Activated B cell treated with CpG ODN at 0.5 μM for 24 hours (primary cell): ENCODE measurements around the gene EPHA10. TPM values are rescaled to one million over a fixed set of nuclear protein-coding genes. Genes with fewer than 3 reads are reported as not detected.
A peak's percentile ranks its signal among the peaks of the same experiment; 100 is the strongest.
"Not testable (repeated sequence)": the region's sequence is repeated elsewhere in the genome, so short reads cannot be mapped to it uniquely, and the experiment has no call there.

ENCODE experiments used
- ATAC-seq: fragments of 200-7000 bp; cut with Tn5 transposase; one replicate; pipeline ENCODE4 v1.10.0; 2021; ENCODE audit warnings: low read depth, mild to moderate bottlenecking, moderate library complexity
- CTCF ChIA-PET: fragments of 350-600 bp; sonication (Branson Sonifier 250); formaldehyde crosslinking; loops from one replicate; lab custom pipeline; 2021; ENCODE audit warnings: antibody characterized with exemption; lab: Charles Lee
- POLR2A ChIA-PET: fragments of 350-600 bp; sonication (Branson Sonifier 250); formaldehyde crosslinking; loops from one replicate; lab custom pipeline; 2021; ENCODE audit warnings: antibody characterized with exemption; lab: Charles Lee
- DNase-seq: peaks from one replicate; pipeline ENCODE4 v3.0.0; 2022
- H3K27ac Mint-ChIP-seq: one replicate; pipeline ENCODE4 v1.8.0; 2020; ENCODE audit warnings: mixed read lengths
- H3K27me3 Mint-ChIP-seq: one replicate; pipeline ENCODE4 v1.8.0; 2021; ENCODE audit warnings: mixed read lengths
- H3K36me3 Mint-ChIP-seq: one replicate; pipeline ENCODE4 v1.8.0; 2021; ENCODE audit warnings: low read depth, mixed read lengths
- H3K4me1 Mint-ChIP-seq: one replicate; pipeline ENCODE4 v1.8.0; 2021; ENCODE audit warnings: mixed read lengths
- H3K4me3 Mint-ChIP-seq: one replicate; pipeline ENCODE4 v1.8.0; 2020; ENCODE audit warnings: mild to moderate bottlenecking, mixed read lengths
- H3K9me3 Mint-ChIP-seq: one replicate; pipeline ENCODE4 v1.8.0; 2020; ENCODE audit warnings: mixed read lengths
- CTCF ChIP-seq: fragments of 200-600 bp; IDR thresholded peaks from one replicate; pipeline ENCODE4 v1.8.0; 2022; ENCODE audit warnings: antibody characterized with exemption, mild to moderate bottlenecking
- intact Hi-C: fragments of 100-400 bp; cut with micrococcal nuclease; formaldehyde crosslinking; loops from one replicate; pipeline ENCODE4 v1.15.1; 2024
- total RNA-seq: library from RNA; stranded (reverse); gene quantifications from 2 replicates; pipeline ENCODE4 v1.2.3, GENCODE V29; 2022

EPHA10 gene
- total RNA-seq, 1 donor from 2014 or later: 0.27 TPM

GRCh38 chr1:37691497-37692077 lies 73.3 kb downstream of the EPHA10 start:
- H3K4me3 Mint-ChIP-seq: peak overlapping the region; percentile 93
- CTCF ChIA-PET: interaction anchor here (2.5 kb wide), 1 partner anchor 168 kb away, joined by 7 read pairs; no protein-coding TSS in a partner anchor
- peaks cover 17% of the 10 kb centered on the region for H3K36me3 Mint-ChIP-seq
- ATAC-seq: no peak
- peak overlapping the region; percentile 91 for H3K27ac Mint-ChIP-seq
- intact Hi-C loops: loop anchor here (1.0 to 5.0 kb wide), 15 partner anchors 96 to 1305 kb away; partner anchors contain the start of genes GNL2, INPP5B, MANEAL and MEAF6
- no peaks in the 10 kb centered on the region for H3K27me3 Mint-ChIP-seq
- no peak for TF ChIP-seq CTCF
- no peaks in the 10 kb centered on the region for H3K9me3 Mint-ChIP-seq
- no peak for DNase-seq
- peaks cover 47% of the 10 kb centered on the region for H3K4me1 Mint-ChIP-seq
- POLR2A ChIA-PET: interaction anchor here (0.6 to 3.6 kb wide), 9 partner anchors 9 to 322 kb away, joined by 3 to 29 read pairs (median 8); partner anchors contain the start of genes GNL2, MEAF6, MTF1 and SNIP1

- Mint-ChIP-seq H3K4me3 (peak overlapping the region; percentile 93), H3K27ac (peak overlapping the region; percentile 91), H3K4me1 (peaks cover 47% of the 10 kb centered on the region), H3K27me3 (no peaks in the 10 kb centered on the region), H3K36me3 (peaks cover 40% of the 10 kb centered on the region), H3K9me3 (no peaks in the 10 kb centered on the region)
- no peak for ATAC-seq
- no peak for DNase-seq
- no peak for TF ChIP-seq CTCF
- intact Hi-C loops: no loop called here
- ChIA-PET POLR2A (interaction anchor here (0.6 to 3.5 kb wide), 9 partner anchors 12 to 323 kb away, joined by 3 to 29 read pairs (median 6); partner anchors contain the start of genes C1orf122, GNL2, YRDC and ZC3H12A), CTCF (interaction anchor here (1.3 to 2.3 kb wide), 3 partner anchors 86 to 201 kb away, joined by 4 to 9 read pairs (median 8); partner anchors contain the start of gene MTF1)
Measured at GRCh38 chr1:37688926-37689325, 76.0 kb downstream of the EPHA10 start.

- POLR2A ChIA-PET, H3K27ac Mint-ChIP-seq, H3K27me3 Mint-ChIP-seq, H3K9me3 Mint-ChIP-seq, ATAC-seq, H3K4me3 Mint-ChIP-seq, intact Hi-C loops, DNase-seq: not testable (repeated sequence)
- CTCF ChIA-PET: interaction anchor here (0.7 kb wide), 1 partner anchor 201 kb away, joined by 3 read pairs; no protein-coding TSS in a partner anchor
- Mint-ChIP-seq H3K4me1 (peaks cover 46% of the 10 kb centered on the region), H3K36me3 (peaks cover 52% of the 10 kb centered on the region)
Measured at GRCh38 chr1:37687764-37688163, 77.2 kb downstream of the EPHA10 start.

- no peak overlapping the region for H3K27ac Mint-ChIP-seq
- DNase-seq (no peak), ATAC-seq (no peak)
- POLR2A ChIA-PET: interaction anchor here (0.7 kb wide), 1 partner anchor 445 kb away, joined by 5 read pairs; no protein-coding TSS in a partner anchor
- H3K4me1 Mint-ChIP-seq: peaks cover 29% of the 10 kb centered on the region
- H3K27me3 Mint-ChIP-seq: no peaks in the 10 kb centered on the region
- no peak for TF ChIP-seq CTCF
- H3K9me3 Mint-ChIP-seq: no peaks in the 10 kb centered on the region
- no peak overlapping the region for H3K4me3 Mint-ChIP-seq
- peaks cover 66% of the 10 kb centered on the region for H3K36me3 Mint-ChIP-seq
- CTCF ChIA-PET: interaction anchor here (8.9 kb wide), 1 partner anchor 84 kb away, joined by 181 read pairs; no protein-coding TSS in a partner anchor
- intact Hi-C loops: no loop called here
Measured at GRCh38 chr1:37685722-37686121, 79.2 kb downstream of the EPHA10 start.

- H3K9me3 Mint-ChIP-seq, ATAC-seq, H3K27me3 Mint-ChIP-seq, H3K4me3 Mint-ChIP-seq, H3K27ac Mint-ChIP-seq, intact Hi-C loops, DNase-seq: not testable (repeated sequence)
- Mint-ChIP-seq H3K36me3 (peaks cover 62% of the 10 kb centered on the region), H3K4me1 (peaks cover 15% of the 10 kb centered on the region)
- ChIA-PET POLR2A (interaction anchor here (1.6 kb wide), 1 partner anchor 82 kb away, joined by 4 read pairs; no protein-coding TSS in a partner anchor), CTCF (interaction anchor here (1.5 to 8.9 kb wide), 3 partner anchors 83 to 197 kb away, joined by 3 to 181 read pairs (median 23); no protein-coding TSS in a partner anchor)
Measured at GRCh38 chr1:37684182-37684581, 80.7 kb downstream of the EPHA10 start.
